PC-3 (cell line): ENCODE results near the gene TTC32.

ENCODE experiments used
- CTCF ChIP-seq: fragments of 300-600 bp; sonication (generic); conservative IDR thresholded peaks from 2 replicates; pipeline ENCODE4 v1.5.1; 2017; ENCODE audit warnings: antibody characterized with exemption, low read depth, mild to moderate bottlenecking, low read length
- EZH2phosphoT487 ChIP-seq: fragments of 300-600 bp; sonication (generic); IDR thresholded peaks from 2 replicates; pipeline ENCODE4 v1.6.1; 2018; ENCODE audit warnings: mild to moderate bottlenecking, antibody characterized with exemption, low read length, borderline replicate concordance

- TF ChIP-seq CTCF, result no peak
- no peak for TF ChIP-seq EZH2phosphoT487
Measured at GRCh38 chr2:19901442-19902215, at the start of gene TTC32.
